Measurements from ENCODE around the gene DAB2IP. TPM values are rescaled to one million over a fixed set of nuclear protein-coding genes. Genes with fewer than 3 reads are reported as not detected.

Gene DAB2IP
- total and polyA plus RNA-seq, 4 donors = 2.3 to 13.1 (median 5.4) TPM

- TF ChIP-seq TAF1 (conservative IDR thresholded peaks at IDR 0.05) = no peak
- no peak for TF ChIP-seq ATF3 (IDR thresholded peaks at IDR 0.05)
- no peak for TF ChIP-seq MAX (IDR thresholded peaks at IDR 0.05)
- TF ChIP-seq GABPA (IDR thresholded peaks at IDR 0.05 in 1 of 2, conservative IDR thresholded peaks at IDR 0.05 in 1 of 2) = no peak
- no peak for TF ChIP-seq REST (IDR thresholded peaks at IDR 0.05)
- TF ChIP-seq SP1 (IDR thresholded peaks at IDR 0.05) = no peak
- no peak for TF ChIP-seq RXRA (IDR thresholded peaks at IDR 0.05)
- TF ChIP-seq JUND (IDR thresholded peaks at IDR 0.05) = no peak
- TF ChIP-seq HNF4G (IDR thresholded peaks at IDR 0.05) = no peak
- TF ChIP-seq FOXA2 (IDR thresholded peaks at IDR 0.05) = no peak
- TF ChIP-seq EGR1 (IDR thresholded peaks at IDR 0.05; ENCODE audit: low read depth in 2 of 2) = no peak
- no peak for TF ChIP-seq RAD21 (IDR thresholded peaks at IDR 0.05)
- TF ChIP-seq HNF4A (conservative IDR thresholded peaks at IDR 0.05) = no peak
- TF ChIP-seq ZBTB33 (IDR thresholded peaks at IDR 0.05) = no peak
- no peak for TF ChIP-seq FOXA1 (IDR thresholded peaks at IDR 0.05)
- Histone ChIP-seq H3K9ac (ENCODE audit: low read depth in 1 of 2, low read length in 2 of 2) (no peak overlapping the region), H3K4me1 (ENCODE audit: control insufficient read depth in 4 of 4, insufficient read depth in 4 of 4, low read length in 3 of 4) (no peaks in the 10 kb centered on the region), H3K27ac (ENCODE audit: low read depth in 1 of 2, low read length in 2 of 2) (no peak overlapping the region), H3K36me3 (ENCODE audit: control insufficient read depth in 4 of 4, insufficient read depth in 3 of 4, low read depth in 1 of 4, low read length in 3 of 4) (no peaks in the 10 kb centered on the region), H3K27me3 (ENCODE audit: control insufficient read depth in 4 of 4, insufficient read depth in 4 of 4, low read length in 3 of 4) (no peaks in the 10 kb centered on the region), H3K4me3 (ENCODE audit: low read depth in 1 of 3, low read length in 3 of 3) (no peak overlapping the region), H3K9me3 (ENCODE audit: control insufficient read depth in 4 of 4, low read length in 3 of 4) (no peaks in the 10 kb centered on the region)
- 97% methylated on average over 3 of the region's 3 CpGs for WGBS
- DNase-seq (ENCODE audit: low spot score) = no peak
Observed at GRCh38 chr9:121831869-121832268, 180.4 kb downstream of the DAB2IP start.

GRCh38 chr9:121833061-121833460, 181.6 kb downstream of the DAB2IP start:
- 95% methylated on average over 9 of the region's 9 CpGs for WGBS
- H3K9me3 ChIP-seq (ENCODE audit: control insufficient read depth in 4 of 4, low read length in 3 of 4) = no peaks in the 10 kb centered on the region
- H3K27me3 ChIP-seq (ENCODE audit: control insufficient read depth in 4 of 4, insufficient read depth in 4 of 4, low read length in 3 of 4) = no peaks in the 10 kb centered on the region
- H3K4me3 ChIP-seq (ENCODE audit: low read depth in 1 of 3, low read length in 3 of 3) = no peak overlapping the region
- no peak overlapping the region for H3K27ac ChIP-seq (ENCODE audit: low read depth in 1 of 2, low read length in 2 of 2)
- TF ChIP-seq NR2F2 (IDR thresholded peaks at IDR 0.05) (no peak), FOXA1 (IDR thresholded peaks at IDR 0.05) (no peak), ZBTB33 (IDR thresholded peaks at IDR 0.05) (no peak), RAD21 (IDR thresholded peaks at IDR 0.05) (no peak), SP1 (IDR thresholded peaks at IDR 0.05) (no peak), FOXA2 (IDR thresholded peaks at IDR 0.05) (no peak), TAF1 (conservative IDR thresholded peaks at IDR 0.05) (no peak), RXRA (IDR thresholded peaks at IDR 0.05) (no peak), REST (IDR thresholded peaks at IDR 0.05) (no peak), GABPA (IDR thresholded peaks at IDR 0.05 in 1 of 2, conservative IDR thresholded peaks at IDR 0.05 in 1 of 2) (no peak), HNF4G (IDR thresholded peaks at IDR 0.05) (no peak), MAX (IDR thresholded peaks at IDR 0.05) (no peak), JUND (IDR thresholded peaks at IDR 0.05) (no peak), HNF4A (conservative IDR thresholded peaks at IDR 0.05) (no peak), CTCF (IDR thresholded peaks at IDR 0.05; ENCODE audit: low read depth, low read length, missing input control) (no peak)
- no peak for DNase-seq (ENCODE audit: low spot score)
- no peak overlapping the region for H3K9ac ChIP-seq (ENCODE audit: low read depth in 1 of 2, low read length in 2 of 2)
- no peaks in the 10 kb centered on the region for H3K4me1 ChIP-seq (ENCODE audit: control insufficient read depth in 4 of 4, insufficient read depth in 4 of 4, low read length in 3 of 4)
- H3K36me3 ChIP-seq (ENCODE audit: control insufficient read depth in 4 of 4, insufficient read depth in 3 of 4, low read depth in 1 of 4, low read length in 3 of 4) = no peaks in the 10 kb centered on the region

All from liver (tissue), 9 donors.